RWPE2 (cell line): Measurements from ENCODE around the gene ERBB4.

Experiments
- ATAC-seq: fragments of 200-7000 bp; cut with Tn5 transposase; 3 replicates; pipeline ENCODE4 v1.9.1; 2021; ENCODE audit warnings: low read depth
- DNase-seq: peaks from one replicate; pipeline ENCODE4 v3.0.0-alpha.2; 2020; ENCODE audit warnings: low spot score
- H3K27ac ChIP-seq: fragments of 450-650 bp; 2 replicates; pipeline ENCODE4 v1.5.1; 2017; ENCODE audit warnings: mild to moderate bottlenecking; ENCODE audit not compliant: poor library complexity, severe bottlenecking
- H3K27me3 ChIP-seq: fragments of 250-450 bp; sonication (Bioruptor Pico); 2 replicates; pipeline ENCODE4 v1.5.1; 2021; ENCODE audit warnings: mild to moderate bottlenecking, moderate library complexity; ENCODE audit not compliant: insufficient read depth, poor library complexity, severe bottlenecking
- H3K36me3 ChIP-seq: fragments of 250-450 bp; sonication (Bioruptor Pico); 2 replicates; pipeline ENCODE4 v1.5.1; 2020; ENCODE audit warnings: low read depth, mild to moderate bottlenecking, moderate library complexity
- H3K4me1 ChIP-seq: fragments of 250-450 bp; sonication (Bioruptor Pico); 2 replicates; pipeline ENCODE4 v1.5.1; 2021; ENCODE audit warnings: mild to moderate bottlenecking, moderate library complexity; ENCODE audit not compliant: insufficient read depth, poor library complexity, severe bottlenecking
- H3K4me3 ChIP-seq: fragments of 250-450 bp; sonication (Bioruptor Pico); 2 replicates; pipeline ENCODE4 v1.5.1; 2021; ENCODE audit warnings: mild to moderate bottlenecking, moderate library complexity; ENCODE audit not compliant: severe bottlenecking
- H3K9me3 ChIP-seq: fragments of 250-450 bp; sonication (Bioruptor Pico); 2 replicates; pipeline ENCODE4 v1.5.1; 2021; ENCODE audit warnings: mild to moderate bottlenecking, moderate library complexity; ENCODE audit not compliant: severe bottlenecking
- CTCF ChIP-seq: fragments of 450-650 bp; IDR thresholded peaks from one replicate; pipeline ENCODE4 v1.5.1; 2017; ENCODE audit warnings: mild to moderate bottlenecking, moderate library complexity; ENCODE audit not compliant: poor library complexity, severe bottlenecking

ERBB4 gene

GRCh38 chr2:212170382-212170781 lies 368.2 kb downstream of the ERBB4 start:
- ATAC-seq (no peak), DNase-seq (no peak)
- Histone ChIP-seq H3K27me3 (no peaks in the 10 kb centered on the region), H3K36me3 (no peaks in the 10 kb centered on the region), H3K27ac (no peak overlapping the region), H3K4me1 (no peaks in the 10 kb centered on the region), H3K4me3 (no peak overlapping the region), H3K9me3 (no peaks in the 10 kb centered on the region)
- no peak for TF ChIP-seq CTCF

GRCh38 chr2:212158081-212158480 lies 380.5 kb downstream of the ERBB4 start:
- H3K36me3 ChIP-seq, result no peaks in the 10 kb centered on the region
- ATAC-seq (no peak), DNase-seq (no peak)
- H3K4me1 ChIP-seq, result peaks cover 6% of the 10 kb centered on the region
- H3K4me3 ChIP-seq, result no peak overlapping the region
- H3K27ac ChIP-seq, result no peak overlapping the region
- H3K27me3 ChIP-seq, result no peaks in the 10 kb centered on the region
- no peak for TF ChIP-seq CTCF
- H3K9me3 ChIP-seq, result no peaks in the 10 kb centered on the region

- Histone ChIP-seq H3K9me3 (no peaks in the 10 kb centered on the region), H3K36me3 (no peaks in the 10 kb centered on the region), H3K27me3 (no peaks in the 10 kb centered on the region), H3K4me3 (no peak overlapping the region), H3K4me1 (peaks cover 6% of the 10 kb centered on the region), H3K27ac (no peak overlapping the region)
- ATAC-seq (peak; percentile 29; the same call in 2 of the 3 replicates), DNase-seq (no peak)
- no peak for TF ChIP-seq CTCF
Measured at GRCh38 chr2:212157012-212157411, 381.6 kb downstream of the ERBB4 start.

- Histone ChIP-seq H3K4me3 (no peak overlapping the region), H3K9me3 (no peaks in the 10 kb centered on the region), H3K27me3 (no peaks in the 10 kb centered on the region), H3K4me1 (peaks cover 6% of the 10 kb centered on the region), H3K27ac (no peak overlapping the region), H3K36me3 (no peaks in the 10 kb centered on the region)
- DNase-seq (no peak), ATAC-seq (no peak)
- no peak for TF ChIP-seq CTCF
Measured at GRCh38 chr2:212156088-212156487, 382.5 kb downstream of the ERBB4 start.

- Histone ChIP-seq H3K36me3 (no peaks in the 10 kb centered on the region), H3K9me3 (no peaks in the 10 kb centered on the region), H3K4me1 (peaks cover 6% of the 10 kb centered on the region), H3K27me3 (no peaks in the 10 kb centered on the region), H3K27ac (no peak overlapping the region), H3K4me3 (no peak overlapping the region)
- TF ChIP-seq CTCF, result no peak
- ATAC-seq (peak; percentile 71), DNase-seq (no peak)
Measured at GRCh38 chr2:212154477-212154878, 384.1 kb downstream of the ERBB4 start.
